Testis (tissue), 3 donors: ENCODE data around the gene APOL5. TPM values are rescaled to one million over a fixed set of nuclear protein-coding genes. Genes with fewer than 3 reads are reported as not detected.

ENCODE experiments used
- DNase-seq: peaks from one replicate; pipeline ENCODE4 v3.0.0-alpha.2; 2019
- H3K27ac ChIP-seq, 2 donors: fragments of 200-600 bp; sonication (generic); one replicate each; pipeline ENCODE4 v1.5.1; 2019
- H3K27me3 ChIP-seq: fragments of 200-600 bp; sonication (generic); one replicate; pipeline ENCODE4 v1.5.1; 2019
- H3K36me3 ChIP-seq: fragments of 200-600 bp; sonication (generic); one replicate; pipeline ENCODE4 v1.5.1; 2017; ENCODE audit warnings: low read depth; ENCODE audit errors: missing control alignments
- H3K4me1 ChIP-seq: fragments of 200-600 bp; sonication (generic); one replicate; pipeline ENCODE4 v1.5.1; 2019
- H3K4me3 ChIP-seq, 2 donors: fragments of 200-600 bp; sonication (generic); one replicate each; pipeline ENCODE4 v1.5.1; 2017 to 2019
- H3K9me3 ChIP-seq: fragments of 200-600 bp; sonication (generic); one replicate; pipeline ENCODE4 v1.5.1; 2017
- POLR2A ChIP-seq: fragments of 450-650 bp; IDR thresholded peaks from one replicate; pipeline ENCODE4 v1.6.1; 2017; ENCODE audit warnings: antibody characterized with exemption, mild to moderate bottlenecking, moderate library complexity
- WGBS, 2 donors: methylation state at CpG; one replicate each; pipeline ENCODE4 v1.1.5; 2018; 5-methylcytosine and 5-hydroxymethylcytosine counted together
- intact Hi-C: fragments of 100-400 bp; cut with DNase I; formaldehyde crosslinking; loops from one replicate; pipeline ENCODE4 v1.15.1; 2023; ENCODE audit warnings: low total_unique reads
- polyA plus RNA-seq: library from polyadenylated mRNA; stranded (reverse); fragments of 350-450 nt; fragmentation: Illumina TruSeq; extraction: RNeasy Lipid Tissue Mini Kit (QIAGEN cat#74804); gene quantifications from one replicate; pipeline ENCODE4 v1.2.3, GENCODE V29; 2014; ENCODE audit warnings: low read depth, low replicate concordance; ENCODE audit not compliant: insufficient read depth
- total RNA-seq, 2 donors: library from RNA; depleted of rRNA; stranded (reverse); fragments of >200 nt; gene quantifications; one replicate each; pipeline ENCODE4 v1.2.3, GENCODE V29; 2016
- TF ChIP-seq, protein P1 (sequence below), 3 experiments: fragments of 450-650 bp in 2 of 3; fragments of 200-600 bp in 1 of 3; sonication (generic) in 1 of 3; IDR thresholded peaks; one replicate each; pipeline ENCODE4 v1.5.1; 2016 to 2019; ENCODE audit warnings: antibody characterized with exemption in 3 of 3, mild to moderate bottlenecking in 2 of 3, moderate library complexity in 1 of 3

The APOL5 gene
- total and polyA plus RNA-seq, 3 donors from 2014 or later = 0.31 to 0.74 TPM; not detected in 1

DNA sequence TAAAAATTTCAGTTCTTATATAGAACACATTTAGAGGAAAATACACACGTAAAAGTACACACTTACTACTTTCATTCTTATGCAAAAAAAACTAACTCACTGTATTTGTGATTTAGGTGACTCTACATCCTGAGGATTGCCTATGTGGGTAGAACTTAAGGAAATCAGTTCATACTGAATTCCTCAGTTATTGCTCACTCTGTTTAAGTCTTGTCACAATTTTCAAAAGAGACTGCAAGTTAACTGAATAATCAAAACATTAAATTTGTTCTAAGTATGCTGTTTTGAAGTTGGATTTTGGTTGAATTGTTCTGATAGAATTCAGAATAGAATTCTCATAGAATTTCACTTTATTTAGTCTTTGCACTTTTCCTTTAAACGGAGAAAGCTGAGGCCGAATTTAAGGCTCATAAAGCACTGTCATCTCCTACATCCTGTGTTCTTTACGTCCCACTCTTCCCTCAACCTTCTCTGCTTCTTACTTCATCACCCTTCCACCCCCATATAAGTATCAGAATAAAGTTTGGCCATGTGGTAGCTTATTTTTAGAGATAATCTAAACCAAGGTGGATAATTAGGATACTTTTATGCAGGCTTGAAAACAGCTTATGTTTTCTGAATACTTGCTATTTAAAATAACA lies 59.8 kb downstream of the APOL5 start:
- H3K36me3 ChIP-seq = no peaks in the 10 kb centered on the region
- H3K4me1 ChIP-seq = no peaks in the 10 kb centered on the region
- H3K27me3 ChIP-seq = no peaks in the 10 kb centered on the region
- no peak for DNase-seq
- intact Hi-C loops = no loop called here
- WGBS, 2 donors = 79 to 83% methylated on average over 4 of the region's 4 CpGs
- TF ChIP-seq POLR2A = no peak
- TF ChIP-seq, protein P1, sequence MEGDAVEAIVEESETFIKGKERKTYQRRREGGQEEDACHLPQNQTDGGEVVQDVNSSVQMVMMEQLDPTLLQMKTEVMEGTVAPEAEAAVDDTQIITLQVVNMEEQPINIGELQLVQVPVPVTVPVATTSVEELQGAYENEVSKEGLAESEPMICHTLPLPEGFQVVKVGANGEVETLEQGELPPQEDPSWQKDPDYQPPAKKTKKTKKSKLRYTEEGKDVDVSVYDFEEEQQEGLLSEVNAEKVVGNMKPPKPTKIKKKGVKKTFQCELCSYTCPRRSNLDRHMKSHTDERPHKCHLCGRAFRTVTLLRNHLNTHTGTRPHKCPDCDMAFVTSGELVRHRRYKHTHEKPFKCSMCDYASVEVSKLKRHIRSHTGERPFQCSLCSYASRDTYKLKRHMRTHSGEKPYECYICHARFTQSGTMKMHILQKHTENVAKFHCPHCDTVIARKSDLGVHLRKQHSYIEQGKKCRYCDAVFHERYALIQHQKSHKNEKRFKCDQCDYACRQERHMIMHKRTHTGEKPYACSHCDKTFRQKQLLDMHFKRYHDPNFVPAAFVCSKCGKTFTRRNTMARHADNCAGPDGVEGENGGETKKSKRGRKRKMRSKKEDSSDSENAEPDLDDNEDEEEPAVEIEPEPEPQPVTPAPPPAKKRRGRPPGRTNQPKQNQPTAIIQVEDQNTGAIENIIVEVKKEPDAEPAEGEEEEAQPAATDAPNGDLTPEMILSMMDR (IDR thresholded peaks at IDR 0.05) = no peak
- H3K27ac ChIP-seq = no peak overlapping the region
- H3K9me3 ChIP-seq = no peaks in the 10 kb centered on the region
- no peak overlapping the region for H3K4me3 ChIP-seq

Other genes with a start within 250 kb of the APOL5 start
- 1 to 10 TPM; 1.2 to 1.7 TPM for gene RASD2, start 177.0 kb upstream of the APOL5 start, total RNA-seq
- 1.7 TPM for gene RASD2, start 177.0 kb upstream of the APOL5 start, polyA plus RNA-seq
- gene MB, start 100.5 kb upstream of the APOL5 start, total RNA-seq = 1 to 10 TPM in 1 of 2 donors, under 1 TPM in 1; 0.93 to 2.2 TPM
- 62.6 TPM for gene MB, start 100.5 kb upstream of the APOL5 start, polyA plus RNA-seq
- 1 to 10 TPM; 2.2 to 2.8 TPM for gene APOL6, start 69.4 kb upstream of the APOL5 start, total RNA-seq
- gene APOL6, start 69.4 kb upstream of the APOL5 start, polyA plus RNA-seq = 3.6 TPM